ENCODE data around the gene HOXC9. TPM values are rescaled to one million over a fixed set of nuclear protein-coding genes. Genes with fewer than 3 reads are reported as not detected.

The HOXC9 gene
- total RNA-seq, 3 donors from 2014 or later = 3.8 to 16.8 (median 4.6) TPM

DNA sequence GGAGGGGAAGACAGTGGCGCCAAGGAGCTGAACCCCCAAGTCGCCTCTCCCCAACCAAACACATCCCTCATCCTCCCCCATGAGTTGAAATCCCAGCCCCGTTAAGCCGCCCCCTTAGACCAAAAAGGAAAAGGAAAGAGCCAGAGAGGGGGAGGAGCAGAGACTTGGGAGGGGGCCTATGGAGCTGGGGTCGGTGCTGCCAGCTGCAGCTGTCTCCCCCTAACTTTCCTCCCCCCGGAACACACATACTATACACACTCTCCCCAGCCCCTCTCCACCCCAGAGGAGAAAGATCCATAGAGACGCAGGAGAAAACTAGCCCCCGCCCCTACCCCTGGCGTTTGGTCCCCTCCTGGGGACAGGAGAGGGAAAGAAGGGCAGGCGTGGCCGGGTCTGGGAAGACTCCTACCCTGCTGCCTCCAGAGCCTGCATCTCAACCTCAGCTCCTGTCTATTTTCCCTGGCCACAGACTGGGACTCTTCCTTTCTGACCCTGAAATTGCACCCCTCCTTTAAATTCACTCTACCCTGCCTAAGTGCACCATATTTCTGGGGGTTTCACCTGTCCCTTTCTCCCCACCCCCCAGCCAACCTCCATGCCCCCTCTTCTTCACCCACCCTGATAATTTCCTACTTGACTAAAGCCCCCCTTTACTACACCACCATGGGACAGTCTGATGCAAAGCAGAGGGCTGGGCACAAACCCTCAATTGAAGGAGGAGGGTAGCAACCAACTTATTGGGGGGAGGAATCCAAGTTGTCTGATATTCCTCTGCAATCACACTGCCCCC, 1.7 kb upstream of the HOXC9 start:
- TF ChIP-seq, protein P1, sequence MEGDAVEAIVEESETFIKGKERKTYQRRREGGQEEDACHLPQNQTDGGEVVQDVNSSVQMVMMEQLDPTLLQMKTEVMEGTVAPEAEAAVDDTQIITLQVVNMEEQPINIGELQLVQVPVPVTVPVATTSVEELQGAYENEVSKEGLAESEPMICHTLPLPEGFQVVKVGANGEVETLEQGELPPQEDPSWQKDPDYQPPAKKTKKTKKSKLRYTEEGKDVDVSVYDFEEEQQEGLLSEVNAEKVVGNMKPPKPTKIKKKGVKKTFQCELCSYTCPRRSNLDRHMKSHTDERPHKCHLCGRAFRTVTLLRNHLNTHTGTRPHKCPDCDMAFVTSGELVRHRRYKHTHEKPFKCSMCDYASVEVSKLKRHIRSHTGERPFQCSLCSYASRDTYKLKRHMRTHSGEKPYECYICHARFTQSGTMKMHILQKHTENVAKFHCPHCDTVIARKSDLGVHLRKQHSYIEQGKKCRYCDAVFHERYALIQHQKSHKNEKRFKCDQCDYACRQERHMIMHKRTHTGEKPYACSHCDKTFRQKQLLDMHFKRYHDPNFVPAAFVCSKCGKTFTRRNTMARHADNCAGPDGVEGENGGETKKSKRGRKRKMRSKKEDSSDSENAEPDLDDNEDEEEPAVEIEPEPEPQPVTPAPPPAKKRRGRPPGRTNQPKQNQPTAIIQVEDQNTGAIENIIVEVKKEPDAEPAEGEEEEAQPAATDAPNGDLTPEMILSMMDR (IDR thresholded peaks at IDR 0.05) = no peak
- TF ChIP-seq POLR2A (IDR thresholded peaks at IDR 0.05) (no peak), POLR2AphosphoS5 (IDR thresholded peaks at IDR 0.05) (no peak)
- H3K9me3 ChIP-seq = no peaks in the 10 kb centered on the region
- no peak for DNase-seq (ENCODE audit: low spot score in 2 of 2)
- peak overlapping the region; percentile 47 to 96 (median 71) for H3K4me3 ChIP-seq
- intact Hi-C loops (cut with DNase I; ENCODE audit: low total_unique reads) = no loop called here
- H3K4me1 ChIP-seq = peaks cover 4 to 9% of the 10 kb centered on the region in 2 donors
- peaks cover 0 to 33% of the 10 kb centered on the region in 2 donors for H3K27me3 ChIP-seq
- H3K36me3 ChIP-seq = no peaks in the 10 kb centered on the region
- H3K27ac ChIP-seq = peak overlapping the region; percentile 19 to 91

DNA sequence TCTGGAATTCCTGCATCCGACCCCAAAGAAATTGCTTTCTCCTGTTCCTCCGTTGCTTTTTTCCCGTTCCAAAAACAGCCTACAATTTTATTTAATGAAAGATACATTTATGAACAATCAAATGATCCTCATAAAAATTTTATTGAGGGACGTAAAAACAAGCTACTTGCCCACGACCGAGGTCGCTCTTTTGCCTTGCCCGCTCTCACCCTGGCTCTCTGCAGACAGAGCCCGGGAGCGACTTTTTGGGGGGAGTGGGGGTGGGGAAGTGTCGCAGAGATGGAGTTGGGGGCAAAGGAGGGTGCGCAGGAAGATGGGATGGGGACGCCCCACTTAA, 1.1 kb upstream of the HOXC9 start:
- no peaks in the 10 kb centered on the region for H3K9me3 ChIP-seq
- H3K4me3 ChIP-seq = peak overlapping the region; percentile 71 to 96 (median 82)
- peaks cover 0 to 27% of the 10 kb centered on the region in 2 donors for H3K27me3 ChIP-seq
- H3K4me1 ChIP-seq = peaks cover 4 to 9% of the 10 kb centered on the region in 2 donors
- no peaks in the 10 kb centered on the region for H3K36me3 ChIP-seq
- peak overlapping the region; percentile 94 to 95 for H3K27ac ChIP-seq
- DNase-seq (ENCODE audit: low spot score in 2 of 2) = no peak
- intact Hi-C loops (cut with DNase I; ENCODE audit: low total_unique reads) = no loop called here
- TF ChIP-seq POLR2A (IDR thresholded peaks at IDR 0.05) = no peak
- TF ChIP-seq, protein P1 (IDR thresholded peaks at IDR 0.05) = no peak
- no peak for TF ChIP-seq POLR2AphosphoS5 (IDR thresholded peaks at IDR 0.05)

DNA sequence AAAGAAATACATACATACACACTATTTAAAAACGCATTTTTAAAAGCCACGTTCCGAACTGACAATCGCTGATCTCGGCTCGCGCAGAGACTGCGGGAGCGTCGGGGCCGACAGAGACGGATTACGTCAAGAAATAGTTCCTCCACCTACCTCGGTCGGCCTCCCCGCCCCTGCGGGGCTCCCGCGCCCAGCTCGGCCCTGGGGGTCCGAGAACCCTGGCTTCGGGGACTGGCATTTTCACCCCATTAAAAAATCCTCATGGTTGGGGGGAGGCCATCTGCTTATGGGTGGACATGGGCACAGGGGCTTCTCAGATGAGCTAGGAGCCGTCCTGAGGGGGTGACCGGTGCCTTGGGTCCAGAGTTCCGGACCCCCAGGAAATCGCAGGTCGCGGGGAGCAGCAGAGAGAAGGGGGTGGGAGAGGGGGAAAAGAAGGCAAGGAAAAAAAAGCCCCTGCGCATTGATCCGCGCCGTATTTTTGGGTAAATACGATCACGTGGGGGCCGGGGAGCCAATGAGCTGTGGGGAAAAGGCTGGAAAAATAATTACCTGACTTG, 324 bp upstream of the HOXC9 start:
- H3K27me3 ChIP-seq = peaks cover 0 to 23% of the 10 kb centered on the region in 2 donors
- peak; percentile 64 to 81 for DNase-seq (ENCODE audit: low spot score in 2 of 2)
- peaks cover 0 to 1% of the 10 kb centered on the region in 2 donors for H3K4me1 ChIP-seq
- TF ChIP-seq, protein P1 (IDR thresholded peaks at IDR 0.05) = no peak
- TF ChIP-seq POLR2AphosphoS5 (IDR thresholded peaks at IDR 0.05) (no peak), POLR2A (IDR thresholded peaks at IDR 0.05) (no peak)
- H3K4me3 ChIP-seq = peak overlapping the region; percentile 71 to 96 (median 82)
- peak overlapping the region; percentile 94 to 95 for H3K27ac ChIP-seq
- H3K9me3 ChIP-seq = no peaks in the 10 kb centered on the region
- intact Hi-C loops (cut with DNase I; ENCODE audit: low total_unique reads) = loop anchor here (10.0 kb wide), 2 partner anchors 205 to 1965 kb away; partner anchors contain the start of genes CDK2 and PMEL
- H3K36me3 ChIP-seq = no peaks in the 10 kb centered on the region

DNA sequence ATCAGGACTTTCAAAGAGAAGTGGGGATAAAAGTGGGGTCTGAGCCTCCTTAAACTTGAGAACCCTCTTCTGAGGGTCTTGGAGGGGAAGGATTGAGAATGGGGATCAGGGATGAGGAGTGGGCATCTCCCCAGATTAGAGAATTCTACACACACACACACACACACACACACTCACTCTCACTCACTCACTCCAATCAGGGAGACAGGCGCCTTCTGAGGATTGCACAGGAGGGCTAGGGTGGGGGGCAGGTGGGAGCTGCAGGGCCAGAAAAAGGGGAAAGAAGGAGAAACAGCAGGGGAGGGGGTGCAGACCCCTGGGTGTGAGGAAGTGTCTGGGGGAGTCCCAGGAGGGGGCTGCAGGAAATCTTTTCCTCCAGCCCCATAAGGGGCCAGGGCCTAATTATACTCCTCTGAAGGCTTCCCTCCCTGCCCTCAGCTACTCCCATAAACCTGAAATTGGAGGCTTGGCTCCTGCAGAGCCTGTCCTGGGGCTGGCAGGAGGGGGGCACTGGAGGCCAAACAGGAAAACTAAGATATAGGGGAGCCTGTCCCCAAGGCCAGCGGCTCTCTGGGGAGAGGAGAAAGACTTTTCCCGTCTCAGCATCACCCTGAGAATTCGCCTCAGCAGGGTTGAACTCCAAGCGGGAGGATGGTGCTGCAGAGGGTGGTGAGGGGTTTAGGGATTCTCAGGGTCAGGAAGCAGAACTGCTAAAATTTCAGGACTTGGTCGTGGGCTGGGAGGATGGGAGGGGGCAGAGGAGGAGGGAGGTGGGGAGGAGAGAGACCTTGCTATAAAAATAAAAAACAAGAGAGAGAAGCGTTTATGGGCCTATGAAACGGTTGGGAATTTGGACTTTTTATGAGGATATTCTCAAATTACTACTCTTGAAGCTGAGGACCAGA, 1.6 kb downstream of the HOXC9 start:
- H3K4me1 ChIP-seq = no peaks in the 10 kb centered on the region
- no peak for DNase-seq (ENCODE audit: low spot score in 2 of 2)
- TF ChIP-seq, protein P1 (IDR thresholded peaks at IDR 0.05) = no peak
- peak overlapping the region; percentile 71 to 96 (median 82) for H3K4me3 ChIP-seq
- H3K27ac ChIP-seq = peak overlapping the region; percentile 94 to 95
- intact Hi-C loops (cut with DNase I; ENCODE audit: low total_unique reads) = loop anchor here (10.0 kb wide), 2 partner anchors 203 to 1963 kb away; partner anchors contain the start of genes CDK2 and PMEL
- no peaks in the 10 kb centered on the region for H3K9me3 ChIP-seq
- H3K36me3 ChIP-seq = no peaks in the 10 kb centered on the region
- peaks cover 0 to 4% of the 10 kb centered on the region in 2 donors for H3K27me3 ChIP-seq

Measured in breast epithelium (tissue), 4 donors.